Iris pigment epithelial cell (primary cell): ENCODE measurements around the gene PPFIA4.

ENCODE experiments used
- DNase-seq: peaks from one replicate; pipeline ENCODE4 v3.0.0-alpha.2; 2011; ENCODE audit warnings: low read depth

Gene PPFIA4

GRCh38 chr1:203082571-203083462 lies 56.5 kb downstream of the PPFIA4 start:
- DNase-seq = no peak

DNA sequence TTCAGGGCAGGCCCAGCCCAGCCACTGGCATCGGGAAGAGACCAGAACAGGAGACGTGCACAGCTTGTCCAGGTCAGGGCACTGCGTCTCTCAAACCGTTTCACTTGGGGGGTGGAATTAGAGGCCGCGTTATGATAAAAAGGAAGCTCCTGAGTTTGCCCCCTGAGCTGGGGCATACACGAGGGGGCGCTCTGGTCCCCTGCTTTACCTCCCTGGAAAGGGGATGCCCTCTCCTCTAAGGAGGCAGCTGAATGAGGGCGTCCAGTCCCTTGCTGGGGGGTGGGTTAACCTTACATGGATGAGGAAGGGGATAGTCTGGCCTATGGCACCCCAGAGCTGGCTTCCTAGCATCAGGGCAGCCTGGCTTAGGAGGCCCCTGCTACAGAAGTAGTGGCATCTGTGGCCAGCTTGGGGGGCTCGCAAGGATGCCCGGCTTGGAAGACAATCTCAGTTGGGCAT lies 57.2 kb downstream of the PPFIA4 start:
- no peak for DNase-seq

DNA sequence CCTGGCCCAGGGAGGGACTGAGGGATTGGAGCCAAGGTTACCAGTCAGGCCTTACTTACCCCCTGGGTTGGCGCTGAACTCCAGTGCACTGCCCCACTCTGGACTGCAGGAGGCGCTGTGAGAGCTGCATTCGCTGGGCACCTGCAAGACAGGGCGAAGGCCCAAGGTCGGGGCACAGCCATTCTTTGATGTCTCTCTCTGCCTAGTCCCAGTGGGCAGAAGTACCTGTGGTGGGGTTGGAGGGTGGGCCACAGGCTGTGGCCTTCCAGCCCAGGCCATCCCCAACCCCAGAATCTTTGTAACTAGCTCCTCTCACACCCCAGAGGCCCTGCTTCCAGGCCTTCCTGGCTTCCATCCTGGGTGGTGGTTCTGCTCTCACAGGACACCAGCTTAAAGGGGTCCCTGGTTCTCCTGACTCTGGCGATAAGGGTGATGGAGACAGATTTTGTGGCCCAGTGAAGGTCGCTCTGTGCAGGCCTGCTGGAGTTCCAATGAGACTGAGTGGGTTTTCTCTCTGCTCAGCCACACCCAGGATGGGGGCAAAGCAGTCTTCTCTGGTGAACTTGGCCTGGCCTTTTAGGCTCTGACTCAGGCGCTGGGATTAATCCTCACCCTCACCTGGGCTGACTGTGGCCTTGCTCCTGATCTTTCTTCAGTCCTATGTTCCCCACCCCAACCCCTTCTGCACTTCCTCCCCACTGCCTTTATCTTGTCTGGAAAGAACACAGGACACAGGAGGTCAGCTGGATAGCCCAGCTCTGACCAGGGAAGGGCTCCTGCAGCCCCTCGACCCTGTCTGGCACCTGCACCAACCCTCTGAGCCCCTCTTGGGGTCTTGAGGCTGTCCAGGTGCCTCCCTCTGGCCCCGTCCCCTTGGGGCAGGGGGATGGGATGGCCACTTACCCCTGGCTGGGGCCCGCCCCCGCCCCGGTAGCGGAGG lies 58.6 kb downstream of the PPFIA4 start:
- no peak for DNase-seq

DNA sequence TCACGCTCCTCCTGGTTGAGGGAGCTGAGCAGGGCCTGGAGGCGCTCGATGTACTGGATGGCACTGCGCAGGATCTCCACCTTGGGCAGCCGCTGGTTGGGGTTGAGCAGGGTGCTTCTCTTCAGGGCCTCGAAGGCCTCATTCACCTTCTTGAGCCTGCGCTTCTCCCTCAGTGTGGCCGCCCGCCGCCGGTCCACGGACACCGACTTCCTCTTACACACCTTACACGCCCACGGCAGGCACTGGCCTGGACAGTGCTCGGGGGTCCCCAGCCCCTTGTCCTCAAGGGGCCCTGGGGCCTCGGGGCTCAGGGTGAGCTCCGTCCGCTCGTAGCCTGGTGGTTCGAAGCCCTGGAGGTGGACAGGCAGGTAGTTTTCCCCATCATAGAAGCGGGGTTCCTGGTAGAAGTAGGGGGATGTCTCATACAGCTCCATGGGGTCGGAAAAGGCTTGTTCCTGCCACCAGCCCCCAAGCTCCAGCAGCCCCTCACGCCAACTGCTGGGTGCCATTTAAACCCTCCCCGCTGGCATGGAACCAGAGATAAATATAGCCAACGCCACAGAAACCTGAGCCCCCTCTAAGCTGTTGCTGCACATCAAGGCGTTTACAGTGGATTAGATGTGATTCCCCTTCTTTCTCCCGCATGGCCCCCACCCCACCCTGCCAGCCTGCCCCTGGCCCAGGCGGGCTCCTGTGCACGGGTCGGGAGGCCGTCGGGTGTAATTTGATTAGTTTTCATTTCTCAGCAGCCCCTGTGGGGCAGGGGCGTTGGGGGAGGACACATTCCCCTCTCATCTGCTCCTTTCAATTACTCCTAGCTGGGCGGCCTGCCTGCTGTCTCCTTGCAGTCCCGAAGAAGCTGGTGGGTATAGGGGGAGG lies 59.5 kb downstream of the PPFIA4 start, which contains the start of gene MYOG:
MYOG (minus strand) TSS at position 485 of the 879 bp plus-strand sequence; CDS start at position 434, 51 bp downstream.
- DNase-seq = no peak

GRCh38 chr1:203086992-203087763 lies 60.9 kb downstream of the PPFIA4 start:
- DNase-seq = no peak

- DNase-seq = no peak
Measured at GRCh38 chr1:203088441-203088840, 62.1 kb downstream of the PPFIA4 start.

- no peak for DNase-seq
Measured at GRCh38 chr1:203089001-203089650, 62.8 kb downstream of the PPFIA4 start.

DNA sequence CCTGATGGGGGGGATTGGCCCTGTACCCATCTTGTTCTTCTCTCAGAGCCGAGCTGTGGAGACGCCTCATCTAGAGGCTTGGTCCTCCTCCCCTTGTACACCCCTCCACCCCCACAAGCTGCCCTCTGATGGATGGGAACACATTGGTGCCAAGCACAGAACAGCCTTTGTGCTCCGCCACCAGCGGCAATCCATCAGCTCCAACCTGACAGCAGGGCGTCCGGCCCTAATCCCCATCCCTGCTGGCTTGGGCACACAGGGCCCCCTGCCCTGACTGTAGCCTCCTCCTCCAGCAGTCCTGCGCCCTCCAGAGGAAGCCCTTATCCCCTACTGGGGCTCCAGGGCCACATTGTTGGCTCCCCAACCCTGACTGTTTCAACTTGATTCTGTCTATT lies 63.4 kb downstream of the PPFIA4 start:
- no peak for DNase-seq

DNA sequence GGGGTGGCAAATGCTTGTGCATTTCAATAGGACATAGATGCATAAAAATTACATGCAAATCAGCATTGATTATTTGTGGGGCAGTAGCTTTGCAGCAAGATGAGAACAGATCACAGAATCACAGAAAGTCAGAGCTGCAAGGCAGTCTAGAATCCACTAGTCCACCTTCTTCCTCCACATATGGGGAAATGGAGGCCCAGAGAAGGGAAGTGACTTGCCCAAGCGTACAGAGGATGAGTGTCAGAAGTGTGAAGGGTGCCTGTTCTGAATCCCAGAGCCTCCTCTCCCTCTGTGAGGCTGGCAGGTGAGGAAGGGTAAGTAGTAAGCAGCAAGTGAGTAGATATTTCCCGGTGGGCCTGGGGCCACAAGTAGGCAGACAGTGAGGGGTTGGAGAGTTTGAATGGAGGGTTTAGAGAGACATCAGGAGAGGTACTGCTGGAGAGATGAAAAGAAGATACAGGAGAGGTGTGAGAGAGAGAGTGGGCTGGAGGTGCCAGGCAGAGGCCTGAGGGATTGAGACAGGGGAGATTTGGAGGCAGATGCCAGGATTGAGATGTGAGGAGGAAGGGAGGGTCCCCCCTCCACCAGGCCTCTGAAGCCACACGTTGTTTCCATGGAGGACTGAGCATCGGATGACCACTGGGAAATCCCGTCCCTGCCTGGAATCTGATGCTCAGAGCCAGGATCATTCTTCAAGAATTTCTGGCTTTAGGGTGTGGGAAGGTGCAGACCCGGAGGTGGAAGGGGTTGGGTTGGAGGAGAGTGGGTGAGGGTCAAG lies 64.3 kb downstream of the PPFIA4 start:
- no peak for DNase-seq

DNA sequence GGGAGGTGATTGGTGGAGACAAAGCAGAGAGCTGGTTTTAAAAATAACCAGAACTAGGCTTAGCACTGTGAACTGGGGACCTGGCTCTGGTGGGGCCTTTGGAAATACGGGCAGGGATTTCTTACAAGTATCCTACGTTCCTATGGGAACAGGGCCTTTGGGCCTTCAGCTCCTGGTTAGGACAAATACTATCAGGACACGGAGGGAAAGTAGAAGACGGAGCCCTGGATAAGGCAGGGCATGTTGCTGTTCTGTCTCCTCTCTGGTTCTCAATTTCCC lies 64.8 kb downstream of the PPFIA4 start:
- DNase-seq = no peak

GRCh38 chr1:203091761-203092330 lies 65.6 kb downstream of the PPFIA4 start:
- DNase-seq = no peak

DNA sequence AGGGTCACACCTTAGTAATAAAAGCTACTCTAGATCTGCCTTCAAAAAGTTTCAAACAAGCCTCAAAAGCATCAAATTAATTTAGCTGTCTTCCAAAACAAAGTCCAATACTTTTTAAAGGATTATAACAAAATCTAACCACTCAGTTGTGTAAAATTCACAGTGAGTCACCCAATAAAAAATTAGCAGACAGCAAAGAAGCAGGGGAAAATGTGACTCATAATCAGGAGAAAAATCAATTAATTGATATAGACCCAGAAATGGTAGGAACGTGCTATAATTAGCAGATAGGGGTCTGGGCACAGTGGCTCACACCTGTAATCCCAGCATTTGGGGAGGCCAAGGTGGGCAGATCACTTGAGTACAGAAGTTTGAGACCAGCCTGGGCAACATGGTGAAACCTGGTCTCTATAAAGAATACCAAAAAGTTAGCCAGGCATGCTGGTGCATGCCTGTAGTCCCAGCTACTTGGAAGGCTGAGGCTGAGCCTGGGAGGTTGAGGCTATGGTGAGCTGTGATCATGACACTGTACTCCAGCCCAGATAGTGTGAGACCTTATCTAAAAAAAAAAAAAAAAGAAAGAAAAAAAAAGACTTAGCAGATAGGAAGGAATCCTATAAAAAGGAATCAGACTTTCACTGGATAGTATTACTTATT lies 67.6 kb downstream of the PPFIA4 start:
- no peak for DNase-seq

- no peak for DNase-seq
Measured at GRCh38 chr1:203095061-203095690, 68.9 kb downstream of the PPFIA4 start.

- DNase-seq = no peak
Measured at GRCh38 chr1:203096566-203096965, 70.3 kb downstream of the PPFIA4 start.

DNA sequence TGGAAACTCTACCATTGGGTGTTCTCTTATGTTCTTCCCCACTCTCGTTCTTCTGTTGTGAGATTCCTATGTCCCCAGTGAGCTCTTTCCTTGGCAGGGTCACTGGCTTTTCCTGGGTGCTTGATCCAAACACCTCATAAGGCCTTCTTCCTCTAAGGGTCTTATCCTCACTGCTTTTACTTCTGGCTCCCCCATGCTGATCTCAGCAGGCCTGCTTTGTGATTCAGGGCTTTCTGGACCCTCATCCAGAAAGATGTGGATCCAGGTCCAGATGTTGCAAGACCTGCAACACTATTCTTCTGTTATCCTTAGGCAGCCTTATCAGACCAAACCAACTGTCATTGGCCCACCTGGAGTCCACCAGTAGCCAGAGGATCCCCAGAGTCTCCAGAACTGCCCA lies 70.7 kb downstream of the PPFIA4 start:
- no peak for DNase-seq

- no peak for DNase-seq
Measured at GRCh38 chr1:203098445-203098844, 72.2 kb downstream of the PPFIA4 start.

GRCh38 chr1:203098914-203099520 lies 72.7 kb downstream of the PPFIA4 start:
- no peak for DNase-seq
